Activated naive CD4-positive, alpha-beta T cell treated with anti-CD3 and anti-CD28 coated beads, Interleukin-2, amount 50 U/mL, for 16 hours (primary cell): ENCODE measurements around the gene GSG1L.

Experiments used
- DNase-seq: peaks from one replicate; pipeline ENCODE4 v3.0.0-alpha.2; 2020

Gene GSG1L

DNA sequence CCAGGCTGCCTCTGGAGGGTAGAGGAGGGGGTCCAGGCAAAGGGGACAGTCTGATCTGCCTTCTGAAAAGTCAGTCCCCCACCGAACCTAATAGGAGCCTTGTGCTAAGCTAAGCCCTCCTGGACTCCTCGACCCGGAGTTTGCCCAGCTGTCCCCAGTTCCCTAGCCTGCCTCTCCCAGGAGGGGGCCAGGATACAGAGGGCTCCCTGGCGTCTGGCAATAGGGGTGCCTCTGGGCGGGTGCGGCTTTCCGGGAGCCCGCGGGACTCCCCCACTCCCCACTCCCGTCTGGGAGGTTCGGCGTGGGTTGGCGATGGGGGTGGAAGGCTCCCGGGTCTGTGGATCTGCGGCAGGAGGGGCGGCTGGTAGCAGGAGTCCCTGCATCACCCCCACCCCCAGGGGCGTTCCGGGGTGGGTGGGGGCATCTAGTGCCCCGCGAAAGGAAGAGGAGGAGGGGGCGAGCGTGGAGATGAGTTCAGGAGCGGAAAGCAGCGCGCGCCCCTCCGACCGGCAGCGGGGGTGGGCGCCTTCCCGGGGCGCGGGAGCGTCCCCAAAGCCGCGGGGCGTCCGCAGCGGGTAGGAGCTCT lies 1.2 kb downstream of the GSG1L start:
- DNase-seq: no peak

DNA sequence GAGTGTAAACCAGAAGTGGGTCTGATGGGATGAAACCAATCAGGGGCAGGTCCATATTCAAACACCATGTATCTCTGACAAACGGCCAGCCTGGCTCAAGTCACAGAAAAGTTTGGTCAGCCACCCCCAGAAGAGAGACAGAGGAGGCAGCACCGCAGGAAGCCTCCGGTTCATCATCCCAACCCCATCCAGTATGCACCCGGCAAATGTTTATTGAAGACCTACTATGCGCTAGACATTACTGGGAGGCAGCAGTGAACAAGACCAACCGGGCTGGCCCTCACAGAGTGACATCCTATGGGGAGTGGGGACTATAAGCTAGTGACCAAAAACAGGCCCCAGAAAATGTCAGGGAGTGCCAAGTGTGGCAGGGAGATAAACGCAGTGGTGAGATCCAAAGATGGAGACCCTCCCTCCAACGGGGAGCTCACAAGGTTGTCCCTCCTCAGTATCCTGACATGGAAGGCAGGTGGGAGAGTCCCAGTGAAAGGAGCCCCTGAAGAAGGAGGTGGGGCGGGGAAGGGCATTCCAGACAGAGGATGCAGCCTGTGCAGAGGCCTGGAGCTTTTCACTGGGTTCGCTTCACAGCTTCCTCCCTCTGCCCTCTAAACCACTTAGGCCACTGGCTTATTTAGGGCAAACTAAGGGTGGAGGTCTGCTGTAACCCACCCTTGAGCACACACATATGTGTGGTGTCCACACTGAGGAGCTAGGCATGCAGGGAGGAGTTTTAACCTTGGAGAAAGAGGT lies 2.0 kb downstream of the GSG1L start:
- DNase-seq: no peak

DNA sequence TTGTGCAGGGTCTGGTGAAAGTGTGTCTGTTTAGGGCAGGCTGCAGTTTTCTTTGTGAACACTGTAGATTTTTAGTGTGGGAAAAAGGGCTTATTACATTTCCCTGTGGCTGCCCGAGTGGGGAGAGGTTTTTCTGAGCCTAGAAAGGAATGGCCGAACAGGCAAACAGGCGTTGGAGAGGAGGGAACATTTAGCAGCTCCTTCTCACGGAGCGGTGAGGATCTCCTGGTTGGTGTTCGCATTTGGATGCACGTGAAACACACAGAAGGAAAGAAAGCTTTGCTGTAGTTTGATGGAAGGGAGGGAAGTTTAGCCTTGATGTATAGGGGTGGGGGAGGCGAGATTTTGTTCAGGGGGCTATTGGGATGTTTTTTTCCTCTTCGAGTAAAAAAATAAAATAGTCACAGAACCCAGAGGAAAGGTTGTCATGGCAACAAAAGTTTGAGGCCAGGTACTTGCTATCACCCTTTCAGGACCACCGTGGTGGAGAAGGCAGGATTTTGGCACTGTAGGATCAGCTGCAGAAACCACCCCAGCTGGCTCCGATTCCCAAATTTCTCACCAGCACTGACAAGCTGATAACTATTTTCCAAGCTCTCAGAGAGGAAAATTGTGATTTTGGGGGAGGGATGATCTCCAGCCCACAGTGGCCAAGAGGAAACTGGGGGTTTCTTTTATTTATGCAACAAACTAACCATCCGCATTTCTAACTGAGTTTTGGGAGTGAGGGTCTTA lies 3.5 kb downstream of the GSG1L start:
- DNase-seq: no peak

DNA sequence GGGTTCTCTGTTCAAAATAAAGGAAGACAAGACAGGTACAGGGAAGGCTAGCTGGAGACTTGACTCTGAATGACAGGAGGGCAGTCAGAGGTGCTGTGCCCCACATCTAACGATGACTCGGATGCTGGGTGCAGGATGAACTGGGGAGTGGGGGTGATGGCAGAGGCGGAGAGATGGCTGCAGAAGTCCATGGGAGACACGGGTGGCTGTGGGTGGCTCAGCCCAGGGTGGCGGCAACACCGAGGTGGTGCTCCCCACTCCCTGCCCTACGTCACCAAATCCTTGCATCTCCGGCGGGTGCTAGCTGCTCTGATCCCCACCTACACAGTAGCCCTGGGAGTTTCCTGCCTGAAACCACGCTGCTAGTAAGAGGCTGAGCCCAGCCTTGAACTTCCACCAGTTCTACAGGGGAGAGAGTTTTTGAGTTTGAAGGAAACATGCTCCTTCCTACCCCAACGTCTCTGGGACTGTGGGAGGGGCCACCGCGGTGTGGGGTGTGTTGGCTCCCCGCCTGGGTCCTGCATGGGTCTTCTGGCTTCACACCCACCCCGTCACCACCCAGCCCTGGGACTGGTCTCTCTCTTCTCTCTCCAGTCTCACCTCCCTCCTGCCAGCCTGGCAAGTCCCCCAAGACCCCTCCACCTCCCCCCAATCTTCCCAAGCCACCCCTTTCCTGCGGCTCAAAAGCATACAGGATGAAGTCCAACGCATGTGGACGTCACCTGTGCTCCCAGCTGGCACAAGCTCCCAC lies 4.5 kb downstream of the GSG1L start:
- no peak for DNase-seq

DNA sequence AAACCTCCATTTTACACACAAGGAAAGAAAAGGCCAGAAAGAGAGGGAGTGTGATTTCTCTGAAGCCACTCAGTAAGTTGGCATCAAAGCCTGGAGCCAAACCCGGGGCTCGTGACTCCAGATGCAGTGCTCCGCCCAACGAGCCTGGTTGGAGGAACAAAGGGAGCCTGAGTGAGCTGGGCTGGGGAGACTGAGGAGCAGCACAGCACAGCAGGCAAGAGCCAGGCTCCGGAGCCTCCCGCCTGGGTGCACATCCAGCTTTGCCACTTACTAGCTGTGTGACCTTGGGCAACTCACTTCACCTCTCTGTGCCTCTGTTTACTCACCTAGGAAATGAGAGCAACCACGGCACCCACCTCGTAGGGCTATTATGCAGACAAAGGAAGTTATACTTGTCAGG lies 5.6 kb downstream of the GSG1L start:
- no peak for DNase-seq

DNA sequence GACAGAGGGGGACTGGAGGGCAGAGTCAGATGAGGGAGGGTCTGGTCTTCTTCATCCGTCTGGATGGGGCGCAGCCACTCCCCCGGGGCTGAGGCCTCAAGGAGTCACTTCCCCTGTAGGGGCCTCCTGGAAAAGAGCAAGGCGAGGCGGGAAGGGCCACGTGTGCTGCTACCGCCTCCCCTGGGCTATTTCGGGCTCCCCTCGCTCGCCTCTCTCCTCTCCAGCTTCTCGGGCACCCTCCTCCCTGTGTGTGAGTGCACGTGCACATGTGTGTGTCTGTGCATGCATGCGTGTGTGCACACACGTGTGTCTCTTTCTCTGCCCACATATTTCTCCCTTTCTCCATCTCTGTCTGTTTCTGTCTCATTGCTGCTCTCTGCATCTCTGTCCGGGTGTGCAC lies 10.1 kb downstream of the GSG1L start:
- DNase-seq: no peak

DNA sequence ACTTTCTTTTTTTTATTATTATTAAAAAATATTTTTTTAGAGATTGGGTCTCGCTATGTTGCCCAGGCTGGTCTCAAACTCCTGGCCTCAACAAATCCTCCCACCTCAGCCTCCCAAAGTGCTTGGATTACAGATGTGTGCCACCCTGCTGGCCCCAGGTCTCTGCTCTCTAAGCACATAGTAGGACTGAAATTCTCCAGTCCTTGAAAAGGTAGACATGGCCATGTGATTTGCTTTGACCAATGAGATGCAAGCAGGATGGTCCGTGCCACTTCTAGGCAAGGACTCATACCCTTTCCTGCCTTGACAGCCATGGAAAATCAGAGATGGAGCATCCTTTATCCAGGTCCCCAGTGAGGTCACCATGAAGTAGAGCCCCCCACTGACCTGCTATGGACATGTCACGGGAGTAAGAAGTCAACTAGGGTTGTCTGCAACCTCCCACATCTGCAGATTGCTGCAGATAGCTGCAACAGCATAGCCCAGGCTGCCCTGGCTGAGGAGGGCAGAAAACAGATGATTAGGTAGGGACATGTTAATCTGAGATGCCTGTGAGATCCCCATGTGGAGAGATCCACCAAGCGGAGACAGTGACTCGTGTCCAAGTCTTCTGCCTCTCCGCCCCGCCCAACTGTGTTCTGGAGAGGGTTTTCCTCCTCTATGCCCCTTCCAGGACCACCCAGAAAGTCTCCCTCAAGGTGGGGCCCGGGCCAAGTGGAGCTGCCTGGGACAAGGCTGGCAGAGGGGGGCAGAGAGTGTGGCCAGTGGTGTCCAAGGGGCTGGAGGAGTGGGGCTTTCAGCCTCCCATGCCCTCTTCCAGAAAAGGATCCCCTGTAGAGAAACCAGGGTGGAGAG lies 11.0 kb downstream of the GSG1L start:
- DNase-seq: no peak

DNA sequence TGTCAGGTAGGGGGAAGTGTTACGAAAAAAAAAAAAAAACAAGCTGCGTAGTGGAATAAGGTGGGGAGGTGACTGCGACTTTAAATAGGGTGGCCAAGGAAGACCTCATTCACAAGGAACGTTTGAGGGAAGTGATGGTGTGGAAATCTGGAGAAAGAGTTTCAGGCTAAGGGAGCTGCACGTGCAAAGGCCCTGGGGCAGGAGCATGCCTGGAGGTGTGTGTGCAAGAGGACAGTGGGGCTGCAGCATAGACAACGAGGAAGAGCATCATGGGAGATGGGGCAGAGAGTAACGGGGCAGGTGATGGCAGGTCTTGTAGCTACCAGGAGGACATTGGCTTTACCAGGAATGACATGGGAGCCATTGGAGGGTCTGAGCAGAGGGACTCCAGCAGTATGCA lies 12.0 kb downstream of the GSG1L start:
- DNase-seq: no peak

DNA sequence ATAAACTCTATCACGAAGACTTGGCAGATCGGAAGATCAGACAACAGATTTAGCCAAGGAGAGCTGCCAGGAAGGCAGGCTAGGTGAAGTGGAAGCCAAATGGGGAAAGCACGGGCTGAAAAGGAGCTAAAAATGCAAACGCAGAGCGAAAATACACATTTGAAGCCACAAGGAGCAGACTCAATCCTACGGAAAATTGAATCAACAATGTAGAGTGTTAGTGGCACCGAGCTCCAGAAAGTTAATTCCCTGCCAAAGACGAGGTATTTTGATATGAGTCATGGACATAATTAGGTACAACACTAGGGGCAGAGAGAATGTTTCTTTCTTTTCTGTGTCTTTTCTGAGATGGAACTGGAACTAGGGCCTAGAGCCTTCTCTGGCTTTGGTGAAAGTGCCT lies 20.7 kb downstream of the GSG1L start:
- DNase-seq: no peak

DNA sequence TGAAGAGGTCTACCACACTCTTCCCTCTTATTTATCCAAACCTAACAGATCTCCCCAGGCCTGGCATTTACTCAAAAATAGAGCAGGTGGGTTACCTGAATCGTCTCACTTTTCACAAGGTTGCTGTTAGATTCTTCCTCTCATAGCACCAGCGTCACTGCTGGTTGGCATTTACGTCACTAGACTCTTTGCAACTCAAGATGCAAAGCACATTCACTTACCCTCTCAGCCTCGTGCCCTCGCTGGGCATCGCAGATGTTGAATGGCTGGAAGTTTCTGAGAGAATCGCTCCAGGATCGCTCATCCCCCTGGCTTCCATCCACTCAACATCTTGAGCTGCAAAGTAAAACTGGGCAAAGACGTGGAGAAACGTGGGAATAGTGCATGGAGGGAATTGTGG lies 21.9 kb downstream of the GSG1L start:
- no peak for DNase-seq

DNA sequence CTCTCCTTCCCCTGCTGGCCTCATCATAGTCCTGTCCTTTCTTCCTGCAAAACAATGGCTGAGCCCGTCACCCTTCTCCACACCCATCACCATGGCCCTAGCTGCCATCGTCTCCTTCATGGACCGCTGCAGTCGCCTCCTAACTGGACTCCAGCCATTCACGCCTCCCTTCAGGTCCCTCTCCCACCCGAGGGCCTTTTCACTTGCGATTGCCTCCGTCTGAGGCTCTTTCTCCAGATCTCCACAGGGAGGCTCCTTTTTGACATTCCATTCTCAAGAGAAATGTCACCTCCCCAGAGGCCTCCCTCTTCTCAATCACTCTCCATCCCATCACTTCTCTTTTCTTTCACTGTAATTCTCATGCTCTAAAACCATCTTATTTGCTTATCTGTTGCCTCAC lies 23.5 kb downstream of the GSG1L start:
- no peak for DNase-seq

DNA sequence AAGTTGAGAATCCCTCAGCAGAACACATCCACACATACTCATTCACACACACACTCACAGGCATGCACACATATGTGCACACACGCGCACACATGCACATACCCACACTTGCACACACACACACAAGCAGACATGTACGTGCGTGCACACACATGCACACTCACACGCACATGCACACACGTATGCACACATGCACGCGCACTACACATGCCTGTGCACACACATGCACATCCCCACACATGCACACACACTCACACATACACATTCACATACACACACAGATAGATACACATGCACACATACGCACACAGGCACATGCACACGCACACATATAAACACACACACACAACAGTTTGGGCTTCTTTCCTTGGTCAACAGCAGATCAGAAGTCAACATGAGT lies 24.0 kb downstream of the GSG1L start:
- DNase-seq: no peak

DNA sequence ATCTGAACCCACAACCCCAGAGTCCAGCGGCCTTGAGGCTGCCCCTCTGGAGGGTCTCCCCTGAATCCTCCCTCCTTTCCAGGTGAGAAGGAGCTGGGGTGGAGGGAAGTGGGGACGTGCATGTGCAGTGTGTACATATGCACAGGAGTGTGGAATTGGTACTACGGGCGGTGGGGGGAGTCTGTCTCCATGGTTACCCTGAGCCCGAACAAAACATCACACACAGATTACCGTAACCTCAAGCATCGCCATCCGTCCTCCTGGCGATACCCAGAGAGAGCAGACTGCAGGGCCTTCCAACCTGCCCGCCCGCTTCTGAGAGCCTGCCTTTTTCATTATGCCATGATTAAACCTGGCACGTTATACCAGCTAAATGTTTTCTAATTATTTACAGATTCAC lies 25.1 kb downstream of the GSG1L start:
- DNase-seq: no peak

DNA sequence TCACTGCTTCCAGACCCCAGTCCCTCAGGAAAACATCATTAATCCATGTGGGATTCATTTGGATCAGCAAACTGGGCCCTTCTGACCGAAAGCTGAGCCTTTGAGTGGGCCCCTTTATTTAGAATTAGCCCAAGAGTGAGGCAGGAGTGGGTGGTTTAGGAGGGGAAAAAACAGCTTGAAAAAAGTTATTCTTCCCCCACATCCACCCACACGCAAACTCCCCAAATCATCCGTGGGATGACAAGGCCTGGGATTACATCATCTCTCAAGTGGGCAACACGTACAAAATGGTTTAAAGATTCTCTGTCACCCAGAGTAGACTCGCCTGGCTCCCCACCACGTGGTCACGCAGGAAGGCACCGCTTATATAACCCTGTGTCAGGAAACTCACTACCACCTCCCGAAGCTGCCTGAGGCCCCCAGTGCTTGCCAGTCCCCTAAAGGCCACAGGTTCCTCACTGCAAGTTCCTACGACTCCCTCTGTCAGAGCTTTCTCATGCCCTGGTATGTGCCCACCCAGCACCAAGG lies 27.6 kb downstream of the GSG1L start:
- no peak for DNase-seq

DNA sequence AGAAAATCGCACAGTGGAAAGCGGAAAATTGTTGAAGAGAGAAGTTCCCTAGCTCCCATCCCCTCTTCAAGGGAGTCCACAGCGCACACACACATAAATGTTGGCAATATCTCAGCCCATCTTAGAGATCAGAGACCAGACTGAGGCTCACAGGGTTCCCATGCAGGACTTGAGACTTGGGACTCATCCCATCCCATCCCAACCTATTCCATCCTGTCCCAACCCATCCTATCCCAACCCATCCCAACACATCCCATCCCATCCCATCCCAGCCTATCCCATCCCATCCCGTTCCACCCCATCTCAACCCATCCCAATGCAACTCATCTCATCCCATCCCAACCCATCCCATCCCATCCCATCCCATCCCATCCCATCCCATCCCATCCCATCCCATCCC lies 29.6 kb downstream of the GSG1L start:
- no peak for DNase-seq

DNA sequence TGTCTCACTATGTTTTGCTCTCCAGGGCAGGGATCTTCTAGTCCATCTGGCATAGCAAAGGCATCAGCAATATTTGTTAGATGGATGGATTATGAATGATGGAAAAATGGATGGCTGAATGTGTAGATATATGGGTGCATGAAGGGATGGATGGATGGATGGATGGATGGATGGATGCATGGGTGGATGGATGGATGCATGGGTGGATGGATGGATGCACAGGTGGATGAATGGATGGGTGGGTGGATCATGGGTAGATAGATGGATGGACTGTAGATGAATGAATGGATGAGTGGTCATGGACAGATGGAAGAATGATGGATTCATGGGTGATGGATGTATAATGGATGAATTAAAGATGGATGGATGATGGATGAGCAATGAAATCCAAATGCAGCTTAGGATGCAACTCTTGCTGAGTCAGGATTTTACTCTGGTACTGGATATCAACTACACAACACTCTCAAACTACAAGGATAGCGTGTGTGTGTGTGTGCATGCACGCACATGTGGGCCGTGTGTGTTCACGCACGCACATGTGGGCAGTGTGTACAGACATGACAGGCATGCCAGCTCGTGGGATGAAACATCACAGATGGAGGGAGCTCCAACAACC lies 34.0 kb downstream of the GSG1L start:
- DNase-seq: no peak

DNA sequence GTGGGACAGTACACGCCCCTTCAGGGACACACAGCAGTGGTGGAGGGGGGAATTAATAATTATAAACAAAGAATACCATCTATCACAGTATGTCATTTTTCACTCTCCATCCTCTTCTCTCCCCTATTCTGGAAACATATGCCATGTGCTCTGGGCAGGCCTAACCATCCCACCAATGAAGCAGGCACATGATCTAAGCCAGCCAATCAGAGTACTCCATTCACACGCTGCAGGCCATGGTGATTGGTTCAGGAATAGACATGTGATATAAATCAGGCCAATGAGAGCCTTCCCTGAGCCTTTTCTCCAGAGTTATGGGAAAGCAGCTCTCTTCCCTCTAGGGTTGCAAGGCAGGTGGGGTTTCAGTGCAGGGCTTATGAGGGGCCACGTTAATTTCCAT lies 36.5 kb downstream of the GSG1L start:
- no peak for DNase-seq

DNA sequence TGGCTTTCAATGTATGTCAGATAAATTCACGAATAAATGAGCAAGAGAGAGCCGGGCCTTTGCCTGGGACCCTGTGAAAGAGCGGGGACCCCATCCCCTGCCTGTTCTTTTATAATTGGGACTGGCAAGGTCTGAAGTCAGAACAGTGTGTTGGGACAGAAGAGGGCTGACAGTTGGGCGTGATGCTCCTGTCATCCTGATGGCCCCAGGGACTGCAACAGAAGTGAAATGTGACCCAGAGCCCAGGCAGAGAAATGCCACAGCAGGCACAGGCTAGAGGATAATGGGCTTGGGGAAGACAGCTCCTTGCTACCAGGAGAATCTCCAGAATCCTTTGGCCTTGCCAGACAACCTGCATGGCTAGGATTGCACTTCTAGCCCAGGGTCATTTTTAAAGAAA lies 37.9 kb downstream of the GSG1L start:
- DNase-seq: no peak

DNA sequence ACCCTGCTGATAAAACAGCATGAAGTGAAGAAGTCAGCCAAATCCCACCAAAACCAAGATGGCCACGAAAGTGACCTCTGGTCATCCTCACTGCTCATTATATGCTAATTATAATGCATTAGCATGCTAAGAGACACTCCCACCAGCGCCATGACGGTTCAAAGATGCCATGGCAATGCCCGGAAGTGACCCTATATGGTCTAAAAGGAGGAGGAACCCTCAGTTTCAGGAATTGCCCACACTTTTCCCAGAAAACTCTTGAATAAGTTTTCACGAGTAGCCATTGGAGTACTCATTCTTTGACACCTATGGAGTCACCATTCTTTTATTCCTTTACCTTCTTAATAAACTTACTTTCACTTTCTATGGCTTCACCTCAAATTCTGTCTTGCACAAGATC lies 44.3 kb downstream of the GSG1L start:
- no peak for DNase-seq

DNA sequence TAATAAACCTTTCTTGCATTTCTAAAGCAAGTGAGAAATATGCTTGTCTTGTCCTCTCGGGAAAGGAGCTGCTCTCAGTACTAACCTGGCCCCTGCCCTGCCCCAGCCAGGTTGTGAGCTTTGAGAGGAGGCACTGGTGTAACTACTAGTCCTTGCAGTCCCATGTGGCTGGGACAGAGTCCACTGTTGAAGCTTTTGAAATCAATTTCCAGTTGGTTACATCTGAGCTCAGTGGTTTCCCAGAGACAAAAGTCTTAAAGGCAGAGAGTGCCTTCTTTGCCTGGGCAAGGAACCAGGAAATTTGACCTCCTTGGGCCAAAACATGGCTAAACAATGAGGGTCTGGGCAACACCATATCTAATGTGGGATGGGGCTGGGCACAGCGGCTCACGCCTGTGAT lies 48.7 kb downstream of the GSG1L start:
- no peak for DNase-seq

DNA sequence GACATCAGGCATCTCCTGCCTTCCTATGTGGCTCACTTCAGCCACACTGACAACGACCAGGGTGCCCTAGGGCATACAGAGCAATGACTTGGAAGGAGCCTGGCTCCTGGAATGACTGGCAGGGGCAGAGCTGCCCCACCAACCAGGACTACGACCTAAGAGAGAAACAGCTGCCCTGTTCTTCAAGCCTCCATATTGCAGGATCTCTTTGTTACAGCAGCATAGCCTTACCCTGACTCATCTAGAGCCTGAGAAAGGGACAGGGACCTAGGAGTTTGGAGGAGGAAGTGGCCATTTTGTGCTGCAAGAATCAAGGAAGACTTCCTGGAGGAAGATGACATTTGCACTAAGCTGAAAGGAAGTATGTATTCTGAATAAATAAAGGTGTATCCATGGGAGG lies 49.6 kb downstream of the GSG1L start:
- DNase-seq: no peak

DNA sequence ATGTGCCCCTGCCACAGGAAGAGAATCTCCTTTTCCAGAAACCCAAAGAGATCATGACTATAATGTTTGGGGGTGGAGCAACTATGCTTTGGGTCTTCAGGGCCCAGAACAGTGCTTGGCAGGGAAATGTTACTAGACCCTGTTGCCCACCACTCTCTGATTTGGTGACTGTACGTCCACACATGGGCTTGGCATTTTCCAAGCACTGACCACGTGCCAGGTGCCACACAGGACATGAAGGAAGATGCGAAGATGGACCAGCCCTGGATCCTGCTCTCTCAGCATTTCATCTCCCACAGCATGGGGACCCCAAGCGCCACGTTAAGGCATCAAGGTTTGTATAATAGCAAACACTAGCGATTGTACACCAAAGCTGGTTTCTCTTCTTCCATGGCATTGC lies 50.1 kb downstream of the GSG1L start:
- no peak for DNase-seq
